Upper lobe of left lung (tissue), 4 donors: ENCODE measurements around the gene TSPAN11.

Experiments used
- CTCF ChIP-seq, 6 experiments: fragments of 450-650 bp in 4 of 6; fragments of 200-600 bp in 2 of 6; sonication (generic) in 2 of 6; IDR thresholded peaks; one replicate each; pipeline ENCODE4 v1.5.1; 2016 to 2019; ENCODE audit warnings: antibody characterized with exemption in 6 of 6
- EP300 ChIP-seq, 4 donors: sonication (generic); formaldehyde crosslinking; IDR thresholded peaks; one replicate each; pipeline ENCODE4 v1.5.1; 2017; ENCODE audit warnings: antibody characterized with exemption in 4 of 4, control low read depth in 2 of 4
- POLR2A ChIP-seq, 4 donors: fragments of 450-650 bp; IDR thresholded peaks; one replicate each; pipeline ENCODE4 v1.5.1; 2016 to 2017; ENCODE audit warnings: antibody characterized with exemption in 4 of 4, mild to moderate bottlenecking in 2 of 4

- TF ChIP-seq POLR2A (IDR thresholded peaks at IDR 0.05) (no peak), EP300 (IDR thresholded peaks at IDR 0.05) (no peak), CTCF (IDR thresholded peaks at IDR 0.05) (no peak)
These were observed 107.8 kb downstream of the TSPAN11 start for GRCh38 chr12:31034372-31034771.
